ENCODE results near the gene MUC6.
"Not testable (repeated sequence)": the region's sequence is repeated elsewhere in the genome, so short reads cannot be mapped to it uniquely, and the experiment has no call there.

The MUC6 gene

DNA sequence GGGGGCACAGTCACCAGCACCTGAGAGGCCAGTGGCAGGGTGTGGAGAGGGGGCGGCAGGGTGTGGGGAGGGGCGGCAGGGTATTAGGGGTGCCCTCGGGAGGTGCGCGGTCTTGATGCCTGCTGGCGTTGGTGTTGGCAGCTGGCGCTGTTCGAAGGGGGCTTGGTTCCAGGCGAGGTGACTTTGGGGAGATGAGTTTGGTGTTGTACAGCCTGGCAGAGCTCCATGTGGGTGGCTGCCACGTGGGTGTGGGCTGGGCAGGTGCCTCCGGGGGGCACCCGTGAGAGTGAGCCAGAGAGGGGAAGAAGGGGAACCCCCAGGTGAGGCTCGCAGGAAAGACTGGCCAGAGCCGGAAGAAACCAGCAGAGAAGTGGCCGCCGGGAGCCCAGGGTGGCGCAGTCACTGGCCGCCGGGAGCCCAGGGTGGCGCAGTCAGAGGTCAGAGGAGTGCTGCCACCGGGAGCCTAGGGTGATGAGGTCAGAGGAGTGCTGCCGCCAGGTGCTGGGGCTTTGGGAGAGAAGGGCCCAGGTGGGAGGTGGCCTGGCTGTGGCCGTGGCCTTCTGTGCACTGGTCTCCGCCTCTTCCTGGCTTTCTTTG is 44.7 kb downstream of the MUC6 start:
- no peak for DNase-seq (ENCODE audit: extremely low read depth in 1 of 2, low read depth in 1 of 2)

- DNase-seq (ENCODE audit: extremely low read depth in 1 of 2, low read depth in 1 of 2), result no peak
These were observed 45.5 kb downstream of the MUC6 start for GRCh38 chr11:991034-991433.

- no peak for DNase-seq (ENCODE audit: extremely low read depth in 1 of 2, low read depth in 1 of 2)
These were observed 46.4 kb downstream of the MUC6 start for GRCh38 chr11:990101-990500.

DNA sequence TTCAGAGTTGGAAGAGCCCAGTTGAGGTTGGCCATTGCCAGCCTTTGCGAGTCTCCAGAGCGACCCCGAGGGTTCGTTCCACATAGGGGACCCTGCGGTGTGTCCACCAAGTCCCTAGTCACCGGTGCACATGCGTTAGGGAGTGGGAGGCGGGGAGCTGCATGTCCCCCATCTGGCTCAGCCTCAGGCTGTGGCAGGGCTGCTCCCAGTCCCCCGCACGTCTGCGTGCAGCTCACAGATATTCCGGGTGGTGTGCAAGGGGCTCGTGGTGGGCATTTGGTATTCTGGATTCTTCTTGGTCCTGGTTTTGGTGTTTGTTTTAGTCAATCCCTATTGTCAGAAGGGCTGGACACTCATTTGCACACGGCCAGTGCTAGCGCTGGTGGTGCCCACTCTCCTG is 48.8 kb downstream of the MUC6 start:
- DNase-seq (ENCODE audit: extremely low read depth in 1 of 2, low read depth in 1 of 2), result no peak

- no peak for DNase-seq (ENCODE audit: extremely low read depth in 1 of 2, low read depth in 1 of 2)
These were observed 49.6 kb downstream of the MUC6 start for GRCh38 chr11:986952-987305.

GRCh38 chr11:986270-986951 is 50.1 kb downstream of the MUC6 start:
- no peak for DNase-seq (ENCODE audit: extremely low read depth in 1 of 2, low read depth in 1 of 2)

DNA sequence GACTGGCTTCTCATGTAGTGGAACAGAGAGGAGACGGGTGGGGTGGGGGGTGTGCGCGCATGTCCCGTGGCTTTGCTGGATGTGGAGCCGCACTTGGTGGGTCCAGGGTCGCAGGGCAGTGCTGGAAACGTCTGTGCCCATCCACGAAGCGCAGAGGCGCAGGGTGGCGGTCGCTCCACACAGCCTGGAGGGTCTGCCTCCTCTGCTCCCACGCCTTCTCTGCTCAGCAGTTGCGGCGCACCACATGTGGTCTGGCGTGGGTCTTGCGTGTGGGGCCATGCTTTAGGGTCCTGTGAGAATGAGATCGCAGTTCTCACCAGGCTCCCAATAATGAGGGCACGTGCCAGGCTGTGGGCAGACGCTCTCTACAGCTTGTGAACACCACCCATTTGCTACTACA is 50.7 kb downstream of the MUC6 start:
- no peak for DNase-seq (ENCODE audit: extremely low read depth in 1 of 2, low read depth in 1 of 2)

DNA sequence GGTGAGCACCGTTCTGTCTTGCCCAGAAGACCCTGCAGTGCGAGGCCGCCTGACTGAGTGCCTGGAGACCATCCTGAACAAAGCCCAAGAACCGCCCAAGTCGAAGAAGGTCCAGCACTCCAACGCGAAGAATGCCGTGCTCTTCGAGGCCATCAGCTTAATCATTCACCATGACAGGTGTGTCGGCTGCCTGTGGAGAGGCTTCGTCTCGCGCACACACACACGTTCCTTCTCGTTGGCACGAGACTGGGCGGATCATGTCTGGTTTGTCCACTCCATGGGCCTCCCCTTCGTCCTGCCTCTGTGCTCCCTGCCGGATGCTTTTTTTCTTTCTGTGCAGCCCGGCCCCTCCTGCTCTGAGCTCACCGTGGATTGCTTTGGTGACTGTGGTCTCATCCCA is 51.1 kb downstream of the MUC6 start:
- DNase-seq (ENCODE audit: extremely low read depth in 1 of 2, low read depth in 1 of 2), result no peak

GRCh38 chr11:984546-984945 is 52.0 kb downstream of the MUC6 start:
- no peak for DNase-seq (ENCODE audit: extremely low read depth in 1 of 2, low read depth in 1 of 2)

DNA sequence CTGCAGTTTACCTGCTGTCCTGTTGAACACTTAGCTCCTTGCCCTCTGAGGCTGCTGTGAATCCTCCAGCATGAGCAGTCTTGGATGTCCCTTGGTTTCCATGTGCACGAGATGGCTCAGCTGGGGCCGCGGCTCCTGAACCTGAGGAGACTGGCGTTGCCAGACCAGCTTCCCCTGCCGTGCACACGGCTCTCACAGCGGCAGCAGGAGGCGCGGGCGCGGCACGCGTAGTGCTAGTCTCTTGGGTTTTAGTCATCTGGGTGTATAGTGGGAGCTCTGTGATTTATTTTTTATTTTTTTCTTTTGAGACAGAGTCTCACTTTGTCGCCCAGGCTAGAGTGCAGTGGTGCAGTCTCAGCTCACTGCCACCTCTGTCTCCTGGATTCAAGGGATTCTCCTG is 54.8 kb downstream of the MUC6 start:
- DNase-seq (ENCODE audit: extremely low read depth in 1 of 2, low read depth in 1 of 2), result no peak

GRCh38 chr11:980438-981357 is 55.8 kb downstream of the MUC6 start:
- no peak for DNase-seq (ENCODE audit: extremely low read depth in 1 of 2, low read depth in 1 of 2)

DNA sequence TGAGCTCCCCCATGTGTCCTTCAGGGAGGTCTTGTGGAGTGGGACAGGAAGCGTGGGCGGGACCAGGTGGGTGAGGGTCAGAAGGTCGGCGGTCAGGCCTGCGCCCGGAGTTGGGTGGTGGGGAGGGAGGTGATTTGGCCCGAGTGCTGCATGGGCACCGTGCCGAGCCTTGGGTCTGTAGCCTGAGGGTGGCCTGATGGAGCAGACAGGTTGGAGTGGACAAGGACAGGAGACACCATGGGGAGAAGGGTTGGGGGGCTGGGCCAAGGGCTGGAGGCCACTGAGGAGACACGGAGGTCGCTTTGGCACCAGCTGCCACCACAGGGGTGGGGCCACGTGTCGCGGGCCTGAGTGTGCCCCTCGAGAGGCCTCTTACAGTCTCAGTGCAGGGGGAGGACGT is 57.7 kb downstream of the MUC6 start:
- DNase-seq (ENCODE audit: extremely low read depth in 1 of 2, low read depth in 1 of 2), result no peak

- no peak for DNase-seq (ENCODE audit: extremely low read depth in 1 of 2, low read depth in 1 of 2)
These were observed 58.4 kb downstream of the MUC6 start for GRCh38 chr11:977830-978720.

DNA sequence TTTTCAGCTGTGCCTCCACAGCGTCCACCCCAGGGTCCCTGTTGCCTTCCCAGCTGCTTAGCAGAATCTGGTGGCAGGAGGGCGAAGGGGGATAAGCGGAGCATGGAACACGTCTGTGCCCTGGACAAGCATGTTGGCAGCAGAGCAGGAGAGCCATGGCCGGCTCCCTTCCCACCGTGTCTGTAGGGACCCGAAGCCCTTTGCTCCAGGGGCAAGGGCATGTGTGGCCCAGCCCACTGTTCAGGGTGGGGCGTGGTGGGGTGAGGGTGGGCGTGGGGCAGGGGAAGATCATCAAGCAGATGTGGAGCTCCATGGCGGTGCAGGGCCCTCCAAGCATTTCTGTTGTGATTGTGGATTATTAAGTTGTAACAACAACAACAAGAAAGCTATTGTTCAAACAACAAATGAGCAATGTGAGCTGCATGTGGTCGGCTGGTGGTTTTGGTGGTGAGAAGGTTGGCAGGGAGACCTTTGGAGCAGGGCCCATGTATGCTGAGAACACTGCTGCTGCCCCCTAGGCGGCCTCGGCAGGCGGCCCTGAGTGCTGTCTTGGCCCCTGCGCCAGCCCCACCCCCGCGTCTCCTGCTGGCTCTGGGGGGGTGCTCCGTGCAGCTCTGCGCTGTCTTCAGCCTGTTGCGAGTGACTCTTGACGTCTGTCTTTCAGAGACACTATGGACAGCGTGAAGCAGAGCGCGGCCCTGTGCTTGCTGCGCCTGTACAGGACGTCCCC is 59.9 kb downstream of the MUC6 start:
- DNase-seq (ENCODE audit: extremely low read depth in 1 of 2, low read depth in 1 of 2), result no peak

DNA sequence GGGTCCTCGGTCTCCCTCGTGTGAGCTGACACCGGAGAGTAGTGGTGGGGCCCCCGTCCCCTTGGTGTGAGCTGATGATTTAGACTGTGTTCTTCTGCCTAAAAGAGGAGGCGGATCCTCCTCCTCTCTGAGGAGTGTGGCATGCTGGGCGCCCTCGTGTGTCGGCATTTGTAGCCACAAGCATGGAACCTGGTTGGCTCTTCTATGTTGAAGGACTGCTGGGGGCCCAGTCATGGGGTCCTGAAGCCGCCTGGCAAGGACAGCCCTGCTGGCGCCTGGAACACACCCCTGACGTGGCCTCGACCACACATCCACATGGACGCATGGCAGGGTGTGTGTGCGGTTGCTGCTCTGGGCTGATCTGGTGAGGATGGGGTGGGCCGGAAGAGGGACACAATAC is 60.7 kb downstream of the MUC6 start:
- no peak for DNase-seq (ENCODE audit: extremely low read depth in 1 of 2, low read depth in 1 of 2)

- not testable (repeated sequence) for DNase-seq (ENCODE audit: extremely low read depth in 1 of 2, low read depth in 1 of 2)
These were observed 61.1 kb downstream of the MUC6 start for GRCh38 chr11:975376-975775.

DNA sequence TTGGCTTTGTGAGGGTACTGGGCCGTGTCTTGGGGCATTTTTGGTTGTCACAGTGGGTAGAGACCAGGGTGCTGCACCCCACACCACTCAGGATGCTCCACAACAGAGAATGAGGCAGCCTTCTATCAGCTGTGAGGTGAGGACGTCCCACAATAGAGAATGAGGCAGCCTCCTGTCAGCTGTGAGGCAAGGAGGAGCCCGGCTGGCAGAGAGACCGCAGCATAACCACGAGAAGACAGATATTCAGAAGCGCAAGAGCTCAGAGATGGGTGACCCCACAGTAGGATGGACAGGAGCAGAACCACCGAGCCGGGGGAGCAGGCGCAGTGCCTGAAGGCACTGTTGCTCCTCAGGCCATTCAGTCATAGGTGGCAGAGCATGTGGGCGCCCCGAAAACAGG is 63.3 kb downstream of the MUC6 start:
- no peak for DNase-seq (ENCODE audit: extremely low read depth in 1 of 2, low read depth in 1 of 2)

DNA sequence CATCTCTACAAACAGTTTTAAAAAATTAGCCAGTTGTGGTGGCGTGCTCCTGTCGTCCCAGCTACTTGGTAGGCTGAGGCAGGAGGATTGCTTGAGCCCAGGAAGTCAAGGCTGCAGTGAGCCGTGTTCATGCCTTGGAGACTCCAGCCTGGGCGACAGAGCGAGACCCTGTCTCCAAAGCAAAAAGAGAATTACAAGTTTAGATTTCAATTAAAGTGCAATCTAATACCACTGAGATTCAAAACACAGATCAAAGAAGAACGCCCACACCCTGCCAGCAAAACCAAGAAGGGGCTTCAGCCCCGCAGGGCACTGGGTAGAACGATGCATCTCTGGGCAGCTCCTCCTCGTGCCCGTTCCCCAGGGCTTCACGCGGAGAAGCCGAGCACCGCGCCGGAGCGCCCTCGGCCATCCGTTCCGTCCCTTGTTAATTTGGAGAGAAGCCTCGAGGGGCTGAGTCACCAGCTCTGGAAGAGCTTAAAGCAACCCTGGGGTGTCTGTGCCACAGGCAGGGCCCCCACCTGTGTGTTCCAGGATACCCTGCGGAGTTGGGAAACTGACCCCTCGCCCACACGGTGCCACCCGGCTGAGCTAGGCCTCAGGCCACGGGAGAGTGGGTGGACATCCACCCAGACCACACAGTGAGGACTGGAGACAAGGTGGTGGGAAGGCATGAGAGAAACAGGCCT is 63.9 kb downstream of the MUC6 start:
- no peak for DNase-seq (ENCODE audit: extremely low read depth in 1 of 2, low read depth in 1 of 2)

GRCh38 chr11:971731-972365 is 64.7 kb downstream of the MUC6 start:
- DNase-seq (ENCODE audit: extremely low read depth in 1 of 2, low read depth in 1 of 2), result no peak
